ENCODE results near the gene CENPA. TPM values are rescaled to one million over a fixed set of nuclear protein-coding genes. Genes with fewer than 3 reads are reported as not detected.
A peak's percentile ranks its signal among the peaks of the same experiment; 100 is the strongest.

CENPA gene
- total and polyA plus RNA-seq, 7 donors = 0.12 to 0.23 TPM; not detected in 5

DNA sequence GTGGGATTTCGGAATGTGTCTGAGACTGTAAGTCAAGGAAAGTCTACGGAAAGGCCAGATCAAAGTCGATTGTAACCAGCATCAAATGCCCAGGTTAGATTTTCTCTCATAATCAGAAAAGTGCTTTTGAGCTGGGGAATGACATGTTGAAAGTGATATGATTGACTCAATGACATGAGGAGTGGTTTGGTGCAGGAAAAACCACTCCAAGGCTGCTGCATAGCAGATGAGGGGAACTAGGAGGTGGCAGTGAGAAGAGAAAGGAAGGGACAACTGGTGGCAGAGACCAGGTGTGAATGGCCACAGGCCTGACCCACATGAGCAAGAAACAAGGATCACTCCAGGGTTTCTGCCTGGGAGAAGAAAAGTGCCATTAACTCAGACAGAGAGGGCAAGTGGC is 20.9 kb upstream of the CENPA start:
- H3K27ac ChIP-seq = peak overlapping the region; percentile 88
- ATAC-seq (no peak), DNase-seq (no peak)
- TF ChIP-seq, protein P1, sequence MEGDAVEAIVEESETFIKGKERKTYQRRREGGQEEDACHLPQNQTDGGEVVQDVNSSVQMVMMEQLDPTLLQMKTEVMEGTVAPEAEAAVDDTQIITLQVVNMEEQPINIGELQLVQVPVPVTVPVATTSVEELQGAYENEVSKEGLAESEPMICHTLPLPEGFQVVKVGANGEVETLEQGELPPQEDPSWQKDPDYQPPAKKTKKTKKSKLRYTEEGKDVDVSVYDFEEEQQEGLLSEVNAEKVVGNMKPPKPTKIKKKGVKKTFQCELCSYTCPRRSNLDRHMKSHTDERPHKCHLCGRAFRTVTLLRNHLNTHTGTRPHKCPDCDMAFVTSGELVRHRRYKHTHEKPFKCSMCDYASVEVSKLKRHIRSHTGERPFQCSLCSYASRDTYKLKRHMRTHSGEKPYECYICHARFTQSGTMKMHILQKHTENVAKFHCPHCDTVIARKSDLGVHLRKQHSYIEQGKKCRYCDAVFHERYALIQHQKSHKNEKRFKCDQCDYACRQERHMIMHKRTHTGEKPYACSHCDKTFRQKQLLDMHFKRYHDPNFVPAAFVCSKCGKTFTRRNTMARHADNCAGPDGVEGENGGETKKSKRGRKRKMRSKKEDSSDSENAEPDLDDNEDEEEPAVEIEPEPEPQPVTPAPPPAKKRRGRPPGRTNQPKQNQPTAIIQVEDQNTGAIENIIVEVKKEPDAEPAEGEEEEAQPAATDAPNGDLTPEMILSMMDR (IDR thresholded peaks at IDR 0.05) = no peak
- peak overlapping the region; percentile 85 for H3K4me3 ChIP-seq
- H3K9me3 ChIP-seq = no peaks in the 10 kb centered on the region
- H3K4me1 ChIP-seq = peaks cover 32% of the 10 kb centered on the region
- H3K36me3 ChIP-seq (ENCODE audit: insufficient read depth in 1 of 2, low read depth in 1 of 2) = no peaks in the 10 kb centered on the region
- WGBS, 3 donors = 12 to 34% (median 21%) methylated on average over 3 of the region's 3 CpGs
- intact Hi-C loops (cut with DNase I) = no loop called here
- no peaks in the 10 kb centered on the region for H3K27me3 ChIP-seq (ENCODE audit: insufficient read depth in 3 of 3, low read length in 2 of 3)

DNA sequence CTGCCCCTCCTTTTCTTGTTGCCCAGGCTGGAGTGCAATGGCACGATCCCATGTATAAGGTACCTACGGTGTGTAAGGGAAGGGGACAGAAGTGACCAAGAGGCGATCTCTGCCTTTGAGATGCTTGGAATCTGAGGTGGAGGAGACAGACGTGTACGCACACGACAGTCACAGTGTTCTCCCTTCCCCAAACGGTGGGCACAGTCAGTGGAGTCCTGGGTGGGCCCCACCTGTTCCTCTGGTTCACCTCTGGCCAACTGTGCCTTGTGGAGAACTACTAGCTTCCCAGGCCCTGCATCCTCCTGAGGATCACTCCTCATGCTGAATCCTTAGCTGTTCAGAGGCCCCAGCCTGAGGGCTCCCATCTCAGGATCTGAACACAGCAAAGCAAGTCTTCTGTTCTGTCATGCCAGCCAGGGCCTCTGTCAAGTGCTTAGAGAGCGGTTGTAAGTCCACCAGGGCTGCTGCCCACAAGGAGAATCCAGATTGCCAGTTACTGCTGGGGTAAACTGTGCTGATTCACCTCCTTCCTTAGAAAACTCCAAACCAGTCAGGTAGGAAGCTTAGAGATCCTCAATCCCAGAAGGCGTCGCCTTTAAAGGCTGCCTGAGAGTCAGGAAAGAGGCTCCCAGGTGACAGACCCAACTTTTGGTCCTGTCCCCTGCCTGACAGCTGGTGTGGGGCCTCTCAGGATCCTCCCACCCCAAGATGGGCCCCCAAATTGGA is 20.2 kb upstream of the CENPA start:
- intact Hi-C loops (cut with DNase I) = no loop called here
- TF ChIP-seq, protein P1 (IDR thresholded peaks at IDR 0.05) = no peak
- DNase-seq (no peak), ATAC-seq (no peak)
- peak overlapping the region; percentile 88 for H3K27ac ChIP-seq
- peak overlapping the region; percentile 85 for H3K4me3 ChIP-seq
- no peaks in the 10 kb centered on the region for H3K36me3 ChIP-seq (ENCODE audit: insufficient read depth in 1 of 2, low read depth in 1 of 2)
- 76 to 92% (median 81%) methylated on average over 10 of the region's 10 CpGs for WGBS, 3 donors
- no peaks in the 10 kb centered on the region for H3K9me3 ChIP-seq
- H3K27me3 ChIP-seq (ENCODE audit: insufficient read depth in 3 of 3, low read length in 2 of 3) = no peaks in the 10 kb centered on the region
- H3K4me1 ChIP-seq = peaks cover 39% of the 10 kb centered on the region

DNA sequence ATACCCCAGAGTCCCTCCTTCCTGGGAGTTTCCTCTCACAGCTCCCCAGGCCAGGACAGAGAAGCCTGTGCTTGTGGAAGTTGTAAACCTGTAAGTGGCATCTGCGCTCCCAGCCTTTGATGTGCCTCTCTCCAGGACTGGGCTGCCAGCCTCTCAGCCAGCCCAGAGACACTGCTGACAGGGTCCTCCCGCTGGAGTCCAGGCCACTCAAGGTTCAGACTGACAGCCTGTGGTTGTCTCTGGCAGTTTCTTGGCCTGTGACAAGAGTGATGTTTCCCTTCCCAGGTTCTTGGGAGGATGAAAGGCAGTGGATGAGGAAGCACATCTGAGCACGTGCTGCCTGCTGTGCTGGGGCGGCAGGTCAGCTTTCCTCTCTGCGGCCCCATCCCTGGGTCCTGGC is 18.7 kb upstream of the CENPA start:
- intact Hi-C loops (cut with DNase I) = no loop called here
- 76 to 82% (median 76%) methylated on average over 5 of the region's 5 CpGs for WGBS, 3 donors
- no peak for ATAC-seq

DNA sequence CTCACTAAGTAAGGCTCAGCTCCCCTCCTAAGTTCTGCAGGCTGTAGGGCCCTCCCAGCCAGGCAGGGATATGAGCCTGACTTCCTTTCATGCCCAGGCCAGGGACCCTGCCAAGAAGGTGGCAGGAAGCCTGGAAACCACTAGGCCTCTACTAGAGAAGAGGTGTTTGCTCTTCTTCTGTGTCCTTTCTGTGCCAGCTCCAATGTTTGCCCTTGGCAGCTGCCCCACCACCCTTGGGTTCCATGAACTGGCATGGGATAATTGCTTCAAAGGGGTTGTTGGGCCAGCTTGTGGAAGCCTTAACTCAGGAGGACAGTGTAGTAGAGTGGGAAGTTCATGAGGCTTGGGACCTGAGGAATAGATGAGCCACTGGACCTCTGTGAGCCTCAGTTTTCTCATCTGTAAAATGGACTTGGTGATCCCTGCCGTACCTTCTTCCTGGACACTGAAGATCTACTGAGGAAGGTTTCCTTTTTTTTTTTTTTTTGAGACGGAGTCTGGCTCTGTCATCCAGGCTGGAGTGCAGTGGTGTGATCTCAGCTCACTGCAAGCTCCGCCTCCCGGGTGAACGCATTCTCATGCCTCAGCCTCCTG is 17.9 kb upstream of the CENPA start:
- 93 to 98% (median 96%) methylated on average over 5 of the region's 5 CpGs for WGBS, 3 donors
- Histone ChIP-seq H3K4me3 (no peak overlapping the region), H3K27me3 (ENCODE audit: insufficient read depth in 3 of 3, low read length in 2 of 3) (no peaks in the 10 kb centered on the region), H3K9me3 (no peaks in the 10 kb centered on the region), H3K36me3 (ENCODE audit: insufficient read depth in 1 of 2, low read depth in 1 of 2) (no peaks in the 10 kb centered on the region), H3K4me1 (peaks cover 62% of the 10 kb centered on the region), H3K27ac (peak overlapping the region; percentile 71)
- intact Hi-C loops (cut with DNase I) = no loop called here
- DNase-seq (no peak), ATAC-seq (no peak)
- TF ChIP-seq, protein P1 (IDR thresholded peaks at IDR 0.05) = no peak

More for the DNA sequence above, 18.7 kb upstream of the CENPA start:
- Histone ChIP-seq H3K27ac (peak overlapping the region; percentile 71), H3K4me1 (peaks cover 54% of the 10 kb centered on the region), H3K9me3 (no peaks in the 10 kb centered on the region), H3K4me3 (no peak overlapping the region), H3K27me3 (ENCODE audit: insufficient read depth in 3 of 3, low read length in 2 of 3) (no peaks in the 10 kb centered on the region), H3K36me3 (ENCODE audit: insufficient read depth in 1 of 2, low read depth in 1 of 2) (no peaks in the 10 kb centered on the region)
- TF ChIP-seq, protein P1 (IDR thresholded peaks at IDR 0.05) = no peak
- no peak for DNase-seq

Measured in psoas muscle (tissue), 8 donors.